MM.1S (cell line): ENCODE data around the gene URB1.

Source experiments
- DNase-seq: peaks from one replicate; pipeline ENCODE4 v3.0.0-alpha.2; 2015
- H2AFZ ChIP-seq: fragments of 300-600 bp; sonication (generic); 2 replicates; pipeline ENCODE4 v1.6.0; 2016; ENCODE audit warnings: antibody characterized with exemption, low read length
- H3F3A ChIP-seq: fragments of 300-600 bp; sonication (generic); 2 replicates; pipeline ENCODE4 v1.6.1; 2016; ENCODE audit warnings: mild to moderate bottlenecking, antibody characterized with exemption, low read length, moderate library complexity, mixed read lengths; ENCODE audit not compliant: insufficient read depth
- H3K27ac ChIP-seq: fragments of 300-600 bp; sonication (generic); 2 replicates; pipeline ENCODE4 v1.5.1; 2016; ENCODE audit warnings: mild to moderate bottlenecking, low read length
- H3K27me3 ChIP-seq: fragments of 300-600 bp; sonication (generic); replicated peaks from 2 replicates; pipeline ENCODE4 v1.6.0; 2016; ENCODE audit warnings: low read length; ENCODE audit not compliant: insufficient read depth
- H3K36me3 ChIP-seq: fragments of 300-600 bp; sonication (generic); replicated peaks from 2 replicates; pipeline ENCODE4 v1.6.1; 2016; ENCODE audit warnings: mild to moderate bottlenecking, low read length, mixed read lengths; ENCODE audit not compliant: insufficient read depth
- H3K4me1 ChIP-seq: fragments of 300-600 bp; sonication (generic); 2 replicates; pipeline ENCODE4 v1.6.1; 2016; ENCODE audit warnings: low read length, mixed read lengths
- H3K4me2 ChIP-seq: fragments of 300-600 bp; sonication (generic); 2 replicates; pipeline ENCODE4 v1.6.0; 2016; ENCODE audit warnings: low read depth, low read length
- H3K4me3 ChIP-seq: fragments of 300-600 bp; sonication (generic); 2 replicates; pipeline ENCODE4 v1.5.1; 2016; ENCODE audit warnings: low read length, mixed read lengths
- H3K79me2 ChIP-seq: fragments of 300-600 bp; sonication (generic); 2 replicates; pipeline ENCODE4 v1.6.1; 2016; ENCODE audit warnings: mixed run types, low read length, mixed read lengths
- H3K9ac ChIP-seq: fragments of 300-600 bp; sonication (generic); 2 replicates; pipeline ENCODE4 v1.6.1; 2016; ENCODE audit warnings: low read length, mixed read lengths
- H3K9me2 ChIP-seq: fragments of 300-600 bp; sonication (generic); replicated peaks from 2 replicates; pipeline ENCODE4 v1.6.1; 2016; ENCODE audit warnings: mild to moderate bottlenecking, low read length, mixed read lengths; ENCODE audit not compliant: insufficient read depth
- H3K9me3 ChIP-seq: fragments of 300-600 bp; sonication (generic); replicated peaks from 2 replicates; pipeline ENCODE4 v1.6.1; 2016; ENCODE audit warnings: mild to moderate bottlenecking, low read length, mixed read lengths; ENCODE audit not compliant: insufficient read depth
- H4K20me1 ChIP-seq: fragments of 300-600 bp; sonication (generic); 2 replicates; pipeline ENCODE4 v1.6.1; 2016; ENCODE audit warnings: mild to moderate bottlenecking, low read length, moderate library complexity, mixed read lengths; ENCODE audit not compliant: insufficient read depth
- EZH2 ChIP-seq: fragments of 300-600 bp; sonication (generic); optimal IDR thresholded peaks from 2 replicates; pipeline ENCODE3; 2017; ENCODE audit warnings: low read depth, mild to moderate bottlenecking, antibody characterized with exemption, low read length, mixed read lengths
- EZH2phosphoT487 ChIP-seq: fragments of 300-600 bp; sonication (generic); IDR thresholded peaks from 2 replicates; pipeline ENCODE4 v1.6.1; 2018; ENCODE audit warnings: antibody characterized with exemption, low read length
- TF ChIP-seq, protein P1 (sequence below): fragments of 300-600 bp; sonication (generic); IDR thresholded peaks from 2 replicates; pipeline ENCODE4 v1.5.1; 2016; ENCODE audit warnings: antibody characterized with exemption, low read length, mixed read lengths

URB1 gene

DNA sequence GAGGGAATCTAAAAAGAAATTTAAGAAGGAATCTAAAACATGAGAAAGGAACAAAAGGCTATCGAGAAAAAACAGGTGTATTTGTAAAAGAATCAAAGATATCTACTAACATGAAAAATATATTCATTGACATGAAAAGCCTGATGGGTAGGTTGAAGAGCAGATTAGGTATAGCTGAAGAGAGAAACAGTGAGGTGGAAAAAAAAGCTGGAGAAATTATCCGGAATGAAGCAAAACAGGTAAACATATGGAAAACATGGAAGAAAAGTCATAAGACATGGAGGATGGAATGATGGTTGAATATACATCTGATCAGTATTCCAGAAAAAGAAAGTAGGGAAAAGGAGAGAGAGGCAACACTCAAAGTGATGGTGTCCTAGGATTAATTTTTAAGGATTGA lies 29.3 kb upstream of the URB1 start:
- H3K4me1 ChIP-seq: no peaks in the 10 kb centered on the region
- H3F3A ChIP-seq: no peaks in the 10 kb centered on the region
- H3K4me2 ChIP-seq: no peak overlapping the region
- no peaks in the 10 kb centered on the region for H3K79me2 ChIP-seq
- H3K27me3 ChIP-seq: no peaks in the 10 kb centered on the region
- no peaks in the 10 kb centered on the region for H3K36me3 ChIP-seq
- no peak overlapping the region for H3K27ac ChIP-seq
- DNase-seq: no peak
- H3K9ac ChIP-seq: no peak overlapping the region
- no peak overlapping the region for H2AFZ ChIP-seq
- no peaks in the 10 kb centered on the region for H3K9me3 ChIP-seq
- H3K4me3 ChIP-seq: no peak overlapping the region
- TF ChIP-seq, protein P1, sequence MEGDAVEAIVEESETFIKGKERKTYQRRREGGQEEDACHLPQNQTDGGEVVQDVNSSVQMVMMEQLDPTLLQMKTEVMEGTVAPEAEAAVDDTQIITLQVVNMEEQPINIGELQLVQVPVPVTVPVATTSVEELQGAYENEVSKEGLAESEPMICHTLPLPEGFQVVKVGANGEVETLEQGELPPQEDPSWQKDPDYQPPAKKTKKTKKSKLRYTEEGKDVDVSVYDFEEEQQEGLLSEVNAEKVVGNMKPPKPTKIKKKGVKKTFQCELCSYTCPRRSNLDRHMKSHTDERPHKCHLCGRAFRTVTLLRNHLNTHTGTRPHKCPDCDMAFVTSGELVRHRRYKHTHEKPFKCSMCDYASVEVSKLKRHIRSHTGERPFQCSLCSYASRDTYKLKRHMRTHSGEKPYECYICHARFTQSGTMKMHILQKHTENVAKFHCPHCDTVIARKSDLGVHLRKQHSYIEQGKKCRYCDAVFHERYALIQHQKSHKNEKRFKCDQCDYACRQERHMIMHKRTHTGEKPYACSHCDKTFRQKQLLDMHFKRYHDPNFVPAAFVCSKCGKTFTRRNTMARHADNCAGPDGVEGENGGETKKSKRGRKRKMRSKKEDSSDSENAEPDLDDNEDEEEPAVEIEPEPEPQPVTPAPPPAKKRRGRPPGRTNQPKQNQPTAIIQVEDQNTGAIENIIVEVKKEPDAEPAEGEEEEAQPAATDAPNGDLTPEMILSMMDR: no peak
- TF ChIP-seq EZH2 (no peak), EZH2phosphoT487 (no peak)
- no peaks in the 10 kb centered on the region for H3K9me2 ChIP-seq
- H4K20me1 ChIP-seq: no peaks in the 10 kb centered on the region

DNA sequence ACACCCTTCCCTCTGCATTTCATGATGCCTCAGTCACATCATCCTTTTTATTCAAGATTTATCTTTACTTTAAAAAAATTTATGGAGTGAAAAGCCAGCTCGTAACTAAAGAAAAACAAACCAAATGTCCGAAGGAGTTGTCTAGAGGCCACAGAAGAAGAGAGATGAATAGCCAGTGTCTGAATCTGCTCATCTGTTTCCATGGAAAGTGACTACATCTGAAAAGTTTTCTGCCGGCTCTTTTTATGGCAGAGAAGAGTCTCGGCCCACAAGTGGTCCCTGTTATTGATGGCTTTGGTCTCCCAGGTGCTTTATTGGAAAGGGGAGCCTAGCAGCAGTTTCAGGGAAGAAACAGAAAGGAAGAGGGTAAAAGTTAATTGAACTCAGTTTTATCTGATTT lies 25.3 kb upstream of the URB1 start:
- H3K9me3 ChIP-seq: no peaks in the 10 kb centered on the region
- H3K27ac ChIP-seq: no peak overlapping the region
- H3F3A ChIP-seq: no peaks in the 10 kb centered on the region
- TF ChIP-seq EZH2phosphoT487: no peak
- TF ChIP-seq, protein P1: no peak
- no peak for TF ChIP-seq EZH2
- no peaks in the 10 kb centered on the region for H3K36me3 ChIP-seq
- H3K27me3 ChIP-seq: peaks cover 15% of the 10 kb centered on the region; the same call in 1 of the 2 replicates
- no peak overlapping the region for H2AFZ ChIP-seq
- no peak overlapping the region for H3K4me3 ChIP-seq
- no peaks in the 10 kb centered on the region for H4K20me1 ChIP-seq
- H3K9ac ChIP-seq: no peak overlapping the region
- DNase-seq: no peak
- no peak overlapping the region for H3K4me2 ChIP-seq
- no peaks in the 10 kb centered on the region for H3K4me1 ChIP-seq
- no peaks in the 10 kb centered on the region for H3K79me2 ChIP-seq
- H3K9me2 ChIP-seq: no peaks in the 10 kb centered on the region

DNA sequence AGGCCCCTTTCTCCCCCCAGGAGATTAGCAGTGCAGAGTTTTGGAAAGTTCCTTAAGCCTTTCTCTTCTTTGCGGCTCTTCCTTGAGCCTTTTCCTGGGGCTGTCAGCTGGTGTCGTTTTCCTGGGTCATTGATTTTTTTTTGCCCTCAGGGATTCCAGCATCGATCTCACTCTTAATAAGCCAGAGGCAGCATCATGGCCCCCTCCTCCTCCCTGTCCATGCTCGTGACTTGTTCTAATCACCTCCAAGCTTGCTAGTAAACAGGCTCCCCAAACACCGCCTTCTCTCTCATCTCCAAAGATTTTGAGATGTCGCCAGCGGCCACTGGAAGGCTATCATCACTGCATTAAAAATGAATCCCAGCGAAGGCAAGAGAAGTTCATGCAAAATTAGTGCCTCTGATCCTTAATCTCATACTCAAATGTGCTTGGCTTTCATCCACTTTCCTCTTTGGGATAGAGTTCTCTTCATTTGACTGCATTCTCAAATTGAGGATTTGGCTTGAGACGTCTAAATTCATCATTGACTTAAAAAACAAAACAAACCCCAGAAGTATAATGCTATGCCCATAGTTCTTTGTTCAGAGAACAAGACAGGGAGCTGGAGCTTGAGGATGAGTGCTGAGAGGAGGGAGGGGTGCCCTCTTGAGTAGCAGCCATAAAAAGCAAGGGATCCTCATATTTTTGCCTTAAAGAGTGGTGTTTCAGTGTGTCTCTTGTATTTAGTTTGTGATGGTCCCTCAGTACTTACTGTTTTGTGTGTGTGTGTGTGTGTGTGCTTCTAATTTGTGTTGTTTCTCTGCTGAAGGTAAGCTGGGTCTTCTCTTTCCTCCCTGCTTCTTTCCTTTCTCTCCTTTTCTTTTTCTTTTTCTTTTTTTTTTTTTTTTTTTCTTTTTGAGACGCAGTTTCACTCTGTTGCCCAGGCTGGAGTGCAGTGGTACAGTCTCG lies 22.9 kb upstream of the URB1 start:
- no peak overlapping the region for H2AFZ ChIP-seq
- H3K4me3 ChIP-seq: no peak overlapping the region
- no peaks in the 10 kb centered on the region for H3K36me3 ChIP-seq

More for the DNA sequence above, 22.9 kb upstream of the URB1 start:
- Histone ChIP-seq H3K27me3 (peaks cover 34% of the 10 kb centered on the region), H3K9me3 (no peaks in the 10 kb centered on the region), H4K20me1 (no peaks in the 10 kb centered on the region), H3K27ac (no peak overlapping the region), H3F3A (no peaks in the 10 kb centered on the region), H3K4me2 (no peak overlapping the region), H3K9me2 (no peaks in the 10 kb centered on the region), H3K9ac (no peak overlapping the region), H3K79me2 (no peaks in the 10 kb centered on the region), H3K4me1 (no peaks in the 10 kb centered on the region)
- TF ChIP-seq, protein P1: no peak
- no peak for TF ChIP-seq EZH2
- TF ChIP-seq EZH2phosphoT487: no peak
- DNase-seq: no peak
